ENCODE measurements around the gene ARHGEF28. TPM values are rescaled to one million over a fixed set of nuclear protein-coding genes. Genes with fewer than 3 reads are reported as not detected.

The ARHGEF28 gene
- total RNA-seq, 4 donors from 2014 or later, result 8.2 to 16.5 (median 15.4) TPM

DNA sequence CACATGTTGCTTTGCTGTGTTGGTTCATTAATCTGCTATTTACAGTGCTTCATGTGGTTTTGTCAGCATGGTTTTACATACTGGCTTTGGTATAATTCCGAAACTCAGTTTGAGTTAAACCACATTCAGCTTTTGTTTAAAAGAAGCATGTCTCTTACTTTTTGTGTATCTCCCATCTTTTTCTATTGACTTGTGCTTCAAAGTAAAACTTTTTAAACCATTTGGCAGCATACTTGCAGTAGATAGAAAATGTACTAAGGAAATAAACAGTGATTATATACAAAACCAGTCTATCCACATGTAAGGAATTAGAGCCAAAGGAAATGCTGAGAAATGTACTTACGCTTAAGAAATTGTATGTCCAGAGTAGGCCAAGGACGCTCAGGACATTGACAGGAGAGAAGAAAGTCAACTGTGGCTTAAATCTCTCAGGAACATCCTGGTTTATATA, 286.9 kb downstream of the ARHGEF28 start:
- no peak for ATAC-seq (ENCODE audit: low FRiP score)
- TF ChIP-seq, protein P1, sequence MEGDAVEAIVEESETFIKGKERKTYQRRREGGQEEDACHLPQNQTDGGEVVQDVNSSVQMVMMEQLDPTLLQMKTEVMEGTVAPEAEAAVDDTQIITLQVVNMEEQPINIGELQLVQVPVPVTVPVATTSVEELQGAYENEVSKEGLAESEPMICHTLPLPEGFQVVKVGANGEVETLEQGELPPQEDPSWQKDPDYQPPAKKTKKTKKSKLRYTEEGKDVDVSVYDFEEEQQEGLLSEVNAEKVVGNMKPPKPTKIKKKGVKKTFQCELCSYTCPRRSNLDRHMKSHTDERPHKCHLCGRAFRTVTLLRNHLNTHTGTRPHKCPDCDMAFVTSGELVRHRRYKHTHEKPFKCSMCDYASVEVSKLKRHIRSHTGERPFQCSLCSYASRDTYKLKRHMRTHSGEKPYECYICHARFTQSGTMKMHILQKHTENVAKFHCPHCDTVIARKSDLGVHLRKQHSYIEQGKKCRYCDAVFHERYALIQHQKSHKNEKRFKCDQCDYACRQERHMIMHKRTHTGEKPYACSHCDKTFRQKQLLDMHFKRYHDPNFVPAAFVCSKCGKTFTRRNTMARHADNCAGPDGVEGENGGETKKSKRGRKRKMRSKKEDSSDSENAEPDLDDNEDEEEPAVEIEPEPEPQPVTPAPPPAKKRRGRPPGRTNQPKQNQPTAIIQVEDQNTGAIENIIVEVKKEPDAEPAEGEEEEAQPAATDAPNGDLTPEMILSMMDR (IDR thresholded peaks at IDR 0.05), result no peak
- DNase-seq (ENCODE audit: low spot score), result no peak

DNA sequence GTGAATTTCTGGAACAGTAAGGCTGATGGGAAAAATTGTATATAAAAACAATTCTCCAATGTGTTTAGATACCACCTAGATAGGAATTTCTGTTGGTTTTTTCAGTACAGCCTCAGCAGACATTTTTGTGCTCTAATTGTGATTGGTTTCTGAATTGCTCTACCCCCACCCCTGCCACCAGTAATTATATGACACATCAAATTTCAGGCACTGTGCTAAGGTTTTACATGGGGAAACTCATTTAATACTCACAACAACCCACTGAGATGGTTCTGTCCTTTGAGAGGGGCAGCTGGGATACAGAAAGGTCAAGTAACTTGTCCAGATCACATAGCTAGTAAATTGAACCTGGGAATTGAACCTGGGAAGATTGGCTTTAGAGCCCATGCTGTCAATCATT, 288.0 kb downstream of the ARHGEF28 start:
- TF ChIP-seq, protein P1 (IDR thresholded peaks at IDR 0.05), result no peak
- ATAC-seq (ENCODE audit: low FRiP score) (no peak), DNase-seq (ENCODE audit: low spot score) (no peak)

DNA sequence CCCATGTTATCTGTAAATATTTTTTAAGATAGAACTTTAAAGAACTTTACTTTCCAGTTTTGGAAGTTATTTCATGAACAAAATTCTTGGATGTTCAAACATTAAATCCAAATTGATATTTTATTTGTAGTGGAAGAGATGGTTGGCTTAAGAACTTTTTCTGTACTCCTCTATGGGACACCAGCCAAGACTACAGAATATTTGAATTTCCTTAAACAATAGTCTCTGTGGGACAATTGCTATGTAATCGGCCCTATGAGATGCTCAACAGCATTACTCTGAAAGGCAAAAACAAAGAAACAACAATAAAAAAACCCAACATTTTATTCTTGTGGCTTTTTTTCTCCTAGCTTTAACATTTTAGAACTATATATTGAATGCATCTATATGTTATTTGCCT, 289.3 kb downstream of the ARHGEF28 start:
- TF ChIP-seq, protein P1 (IDR thresholded peaks at IDR 0.05), result no peak
- ATAC-seq (ENCODE audit: low FRiP score) (no peak), DNase-seq (ENCODE audit: low spot score) (no peak)

DNA sequence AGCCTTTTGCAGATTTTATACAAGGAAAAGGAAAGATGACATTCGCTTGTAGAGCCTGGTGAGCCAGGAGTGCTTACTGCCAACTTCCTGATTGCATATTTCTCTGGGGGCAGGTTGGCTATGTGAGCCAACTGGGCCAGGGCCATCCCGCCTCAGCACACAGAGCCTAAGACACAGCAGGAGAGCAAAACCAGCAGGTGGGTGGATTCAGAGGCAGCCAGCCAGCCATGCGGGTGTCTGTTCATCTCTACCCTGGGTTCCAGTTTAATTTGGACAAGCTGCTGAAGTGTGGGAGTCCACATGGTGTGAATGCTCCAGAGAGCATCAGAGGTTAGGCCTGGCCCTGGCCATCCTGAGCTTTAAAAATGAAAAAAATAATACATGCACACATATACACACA, 291.4 kb downstream of the ARHGEF28 start:
- TF ChIP-seq, protein P1 (IDR thresholded peaks at IDR 0.05), result no peak
- DNase-seq (ENCODE audit: low spot score), result no peak
- ATAC-seq (ENCODE audit: low FRiP score), result peak; percentile 89

DNA sequence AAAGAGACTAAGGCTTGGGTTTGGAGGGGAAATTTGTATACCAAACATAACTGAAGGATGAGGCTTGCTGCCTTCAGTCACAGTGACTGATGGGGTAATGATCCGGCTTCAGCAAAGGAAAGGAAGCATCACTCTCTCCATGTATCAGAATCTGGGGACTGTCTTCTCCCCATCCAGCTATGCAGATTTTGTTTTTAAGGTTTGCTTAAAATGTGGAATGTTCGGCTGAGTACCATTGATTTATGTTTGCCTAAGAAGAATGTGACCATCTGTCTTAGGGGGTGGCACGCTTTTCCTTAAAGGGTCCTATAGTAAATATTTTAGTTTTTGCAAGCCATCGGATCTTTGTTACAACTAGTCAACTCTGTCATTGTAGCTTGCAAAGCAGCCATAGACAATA, 291.9 kb downstream of the ARHGEF28 start:
- TF ChIP-seq, protein P1 (IDR thresholded peaks at IDR 0.05), result no peak
- no peak for ATAC-seq (ENCODE audit: low FRiP score)
- DNase-seq (ENCODE audit: low spot score), result no peak

DNA sequence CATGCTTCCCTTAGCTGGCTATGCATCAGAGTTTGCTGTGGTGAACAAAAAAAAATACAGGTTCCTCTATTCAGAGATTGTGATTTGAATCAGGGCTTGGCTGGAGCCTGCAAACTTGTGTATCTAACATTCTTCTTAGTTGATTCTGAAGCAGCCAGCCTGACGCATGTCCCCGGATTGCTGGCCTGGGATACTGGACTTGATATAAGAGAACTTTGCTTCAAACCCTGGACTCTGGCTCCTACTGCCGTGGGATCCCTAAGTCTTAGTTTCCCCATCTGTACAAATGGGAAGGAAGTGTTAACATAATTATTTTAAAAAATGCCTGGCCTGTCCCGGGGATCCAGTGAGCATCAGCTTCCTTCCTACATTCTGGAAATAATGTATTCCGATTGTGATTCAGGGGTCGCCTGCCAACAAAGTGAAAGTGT, 292.8 kb downstream of the ARHGEF28 start:
- DNase-seq (ENCODE audit: low spot score), result no peak
- TF ChIP-seq, protein P1 (IDR thresholded peaks at IDR 0.05), result no peak
- ATAC-seq (ENCODE audit: low FRiP score), result no peak

DNA sequence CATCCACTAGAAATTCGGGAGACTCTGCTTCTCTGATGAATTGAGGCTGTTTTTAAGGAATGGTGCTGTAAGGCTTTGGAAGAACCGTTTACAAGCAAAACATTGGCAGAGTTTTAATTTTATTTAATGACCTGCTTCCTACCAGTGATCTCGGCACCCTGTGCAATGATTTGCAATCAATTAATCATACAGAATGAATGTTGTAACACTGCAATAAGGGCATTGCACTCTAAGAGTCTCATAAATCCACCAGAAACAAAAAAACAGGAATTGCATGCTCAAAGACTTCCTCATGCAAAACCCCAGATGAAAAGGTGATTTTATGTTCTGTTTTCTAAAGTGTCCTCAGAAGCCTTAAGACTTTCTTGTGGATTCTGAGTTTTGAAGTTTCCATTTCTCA, 295.7 kb downstream of the ARHGEF28 start:
- ATAC-seq (ENCODE audit: low FRiP score) (no peak), DNase-seq (ENCODE audit: low spot score) (no peak)
- TF ChIP-seq, protein P1 (IDR thresholded peaks at IDR 0.05), result no peak

Data from omental fat pad (tissue), 4 donors.